VCaP (cell line): ENCODE data around the gene BTBD2.

Experiments used
- H3K27ac ChIP-seq: fragments of 450-650 bp; 2 replicates; pipeline ENCODE4 v1.5.1; 2017
- CTCF ChIP-seq: fragments of 450-650 bp; conservative IDR thresholded peaks from 2 replicates; pipeline ENCODE4 v1.5.1; 2017; ENCODE audit warnings: mild to moderate bottlenecking, moderate library complexity

Gene BTBD2

GRCh38 chr19:2040647-2041432 is 25.3 kb upstream of the BTBD2 start:
- TF ChIP-seq CTCF, result no peak
- H3K27ac ChIP-seq, result peak overlapping the region; percentile 78

- TF ChIP-seq CTCF, result no peak
- H3K27ac ChIP-seq, result peak overlapping the region; percentile 78; the same call in 1 of the 2 replicates
These were observed 24.6 kb upstream of the BTBD2 start for GRCh38 chr19:2039959-2040646.

GRCh38 chr19:2039089-2039958 is 23.8 kb upstream of the BTBD2 start:
- H3K27ac ChIP-seq, result no peak overlapping the region
- no peak for TF ChIP-seq CTCF

- TF ChIP-seq CTCF, result no peak
- no peak overlapping the region for H3K27ac ChIP-seq
These were observed 23.0 kb upstream of the BTBD2 start for GRCh38 chr19:2038284-2039088.

GRCh38 chr19:2037651-2038255 is 22.2 kb upstream of the BTBD2 start:
- no peak overlapping the region for H3K27ac ChIP-seq
- TF ChIP-seq CTCF, result no peak

GRCh38 chr19:2036424-2036823 is 20.9 kb upstream of the BTBD2 start:
- no peak for TF ChIP-seq CTCF
- H3K27ac ChIP-seq, result no peak overlapping the region
